ENCODE measurements around the gene DLST. TPM values are rescaled to one million over a fixed set of nuclear protein-coding genes. Genes with fewer than 3 reads are reported as not detected.
"Not testable (repeated sequence)": the region's sequence is repeated elsewhere in the genome, so short reads cannot be mapped to it uniquely, and the experiment has no call there.

Gene DLST
- polyA plus RNA-seq, 3 donors = 112 to 135 (median 134) TPM

DNA sequence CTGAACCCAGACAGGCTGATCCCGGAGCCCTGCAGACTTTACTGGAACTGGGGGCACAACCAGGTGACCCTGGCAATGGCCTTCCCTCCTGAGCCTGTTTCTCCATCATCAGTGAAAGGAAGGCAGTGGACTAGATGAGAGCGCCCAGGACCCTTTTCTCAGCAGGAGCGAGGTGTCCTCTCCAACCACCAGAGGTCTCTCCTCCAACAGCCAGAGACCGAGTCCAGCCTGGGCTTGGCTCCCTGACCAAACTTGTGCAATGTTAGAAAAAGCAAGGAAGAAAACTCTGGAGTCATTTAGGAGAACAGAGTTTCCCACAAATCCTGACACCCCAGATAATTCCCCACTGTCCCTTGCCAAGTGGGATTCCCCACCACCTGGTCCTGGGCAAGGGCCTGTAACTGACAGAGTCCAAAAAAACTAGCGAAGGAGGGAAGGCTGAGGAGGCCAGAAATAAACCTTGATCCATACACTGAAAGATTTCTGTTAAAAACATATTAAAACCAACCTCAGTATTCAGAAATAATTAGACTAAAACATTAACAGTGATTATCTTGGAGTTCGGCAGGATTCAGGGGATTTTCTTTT is 32.4 kb downstream of the DLST start:
- peak; percentile 48 for DNase-seq

DNA sequence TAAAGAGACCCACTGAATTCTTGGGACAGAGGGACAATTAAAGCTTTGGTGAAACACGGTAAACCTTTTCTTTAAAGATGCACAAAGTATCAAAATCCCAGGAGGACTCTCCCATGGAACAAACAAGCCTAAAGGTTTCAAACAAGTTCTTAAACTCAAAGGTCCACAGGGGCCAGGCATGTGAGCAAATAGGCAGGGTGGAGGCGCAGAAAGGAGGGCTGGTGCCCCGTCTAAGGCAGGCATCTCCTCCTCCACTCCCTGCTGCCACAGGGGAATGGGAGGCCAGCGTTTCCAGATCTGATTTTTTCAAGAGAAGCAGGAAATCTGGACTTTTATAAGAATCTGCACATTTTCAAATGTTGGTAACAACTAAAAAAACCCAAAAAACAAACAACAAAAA is 33.7 kb downstream of the DLST start:
- no peak for DNase-seq

DNA sequence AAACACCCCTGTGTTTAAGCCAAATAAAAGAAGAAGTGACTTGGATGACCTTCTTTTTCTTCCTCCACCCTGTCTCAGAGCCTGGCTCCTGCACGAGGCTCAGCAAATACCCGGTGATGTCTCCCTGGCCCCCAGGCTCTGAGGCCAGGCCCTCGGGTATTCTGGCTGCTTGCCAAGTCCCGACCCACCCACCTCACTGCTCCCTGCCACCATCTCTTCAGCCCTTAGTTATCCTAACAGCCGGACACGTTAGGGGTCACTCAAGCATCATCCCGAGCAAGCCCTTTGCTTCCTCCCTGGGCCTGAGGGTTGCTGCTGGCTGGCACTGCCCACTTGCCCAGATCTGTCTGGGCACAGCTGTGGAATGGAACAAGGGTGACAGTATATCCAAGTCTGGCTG is 34.1 kb downstream of the DLST start:
- DNase-seq = no peak

DNA sequence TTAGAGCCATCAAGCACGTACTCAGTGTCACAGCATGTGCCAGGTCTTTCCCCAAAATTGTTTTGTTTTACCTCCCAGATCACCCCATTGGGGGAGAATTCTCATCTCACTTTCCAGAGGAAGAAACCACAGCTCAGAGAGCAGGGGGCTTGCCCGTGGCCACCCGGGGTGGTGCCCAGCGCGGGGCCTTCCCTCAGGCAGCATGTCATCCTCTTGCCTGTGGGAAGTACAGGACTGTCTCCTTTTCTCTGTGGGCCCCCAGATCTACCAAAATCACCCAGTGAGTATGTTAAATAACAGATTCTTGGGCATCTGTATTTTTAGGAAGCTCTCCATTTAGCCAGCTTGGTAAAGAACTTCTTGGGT is 35.4 kb downstream of the DLST start:
- DNase-seq = no peak

DNA sequence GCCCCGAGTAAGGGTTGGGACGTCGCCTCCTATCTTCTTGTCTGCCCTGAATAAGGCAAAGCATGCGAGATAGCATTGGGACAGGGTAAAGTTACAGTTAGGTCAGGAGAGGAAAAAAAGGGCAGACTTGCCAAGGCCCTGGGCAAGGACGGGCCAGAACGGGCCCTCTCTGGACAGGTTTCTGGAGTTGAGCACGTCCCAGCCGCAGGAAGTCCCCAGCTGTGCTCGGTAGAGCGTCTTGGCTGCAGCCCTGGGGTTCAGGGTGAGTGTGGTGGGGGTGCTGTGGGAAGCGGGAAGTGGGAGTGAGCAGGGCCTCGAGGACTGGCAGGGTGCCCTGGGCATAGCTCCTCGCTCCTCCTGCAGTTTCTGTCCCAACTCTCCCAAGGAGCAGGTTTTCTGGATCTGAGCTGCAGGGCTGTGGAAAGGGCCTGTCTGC is 35.9 kb downstream of the DLST start:
- no peak for DNase-seq

DNA sequence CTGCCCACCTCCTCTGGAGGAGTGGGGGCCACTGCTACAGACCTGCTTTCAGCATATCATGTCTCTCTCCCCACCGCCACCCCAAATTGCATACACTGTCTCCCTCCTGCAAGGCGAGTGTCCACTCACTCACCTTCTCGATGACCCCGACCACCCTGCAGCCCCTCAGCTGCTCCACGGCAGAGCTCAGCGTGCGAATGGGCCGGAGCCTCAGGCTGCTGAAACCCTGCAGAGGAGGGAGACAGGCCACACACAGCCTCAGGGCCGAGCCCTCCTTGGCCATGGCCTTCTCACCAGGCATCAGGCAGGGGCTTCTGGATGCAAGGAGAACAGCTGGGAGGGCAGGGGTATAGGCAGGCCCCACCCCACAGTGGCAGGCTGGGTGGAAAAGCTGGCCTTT is 36.7 kb downstream of the DLST start:
- DNase-seq = no peak

DNA sequence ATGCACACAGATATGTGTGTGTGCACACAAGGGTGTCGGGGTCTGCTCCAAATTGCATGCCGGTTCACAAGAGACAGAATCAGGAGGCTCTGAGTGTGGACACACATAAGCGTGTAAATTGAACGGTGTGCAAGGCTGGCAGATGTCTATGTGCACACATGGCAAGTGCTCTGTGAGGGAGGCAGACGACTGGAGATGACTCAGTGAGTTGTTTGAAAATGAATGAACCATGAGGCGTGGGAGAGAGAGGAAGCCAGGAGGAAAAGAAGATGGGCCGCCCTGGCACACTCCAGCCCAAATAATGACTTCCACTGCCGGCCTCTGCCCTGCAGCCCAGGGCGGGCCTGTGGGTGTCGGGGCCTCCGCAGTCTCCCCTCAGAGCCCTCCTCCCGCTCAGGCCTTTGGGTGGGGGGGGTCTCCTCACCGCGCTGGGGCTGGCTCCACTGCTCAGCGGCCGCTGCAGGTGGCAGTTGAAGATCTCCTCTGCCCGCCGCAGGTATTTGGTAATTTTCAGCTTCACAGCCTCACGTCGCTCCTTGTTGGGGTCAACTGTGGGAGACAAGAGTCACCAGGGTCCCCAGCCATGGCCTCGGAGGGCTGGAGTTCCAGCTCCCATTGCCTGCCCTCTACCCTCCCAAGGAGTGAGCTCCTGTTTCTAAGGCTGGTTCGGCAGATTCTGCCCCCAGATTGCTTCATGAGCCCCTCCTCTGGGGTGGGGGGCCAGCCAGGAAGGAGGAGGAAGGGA is 37.9 kb downstream of the DLST start:
- DNase-seq = no peak

DNA sequence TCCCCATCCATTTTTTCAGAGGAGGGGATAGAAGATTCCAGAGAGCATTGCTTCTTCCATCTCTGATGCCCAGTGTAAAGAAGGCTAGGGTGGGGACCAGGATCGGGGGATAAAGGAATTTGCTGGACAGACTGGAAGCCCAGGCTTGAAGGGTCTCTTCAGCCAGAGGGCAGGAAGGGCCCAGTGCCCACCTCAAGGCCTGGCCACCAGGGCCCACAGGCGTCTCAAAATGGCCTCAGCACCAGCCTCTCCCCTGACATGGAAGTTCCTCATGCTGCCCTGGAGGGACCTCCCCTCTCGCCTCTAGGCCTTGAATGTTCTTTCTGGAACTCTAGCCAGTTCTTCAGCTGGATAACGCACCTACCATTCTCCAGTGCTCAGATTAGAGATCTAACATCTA is 38.6 kb downstream of the DLST start:
- DNase-seq = no peak

DNA sequence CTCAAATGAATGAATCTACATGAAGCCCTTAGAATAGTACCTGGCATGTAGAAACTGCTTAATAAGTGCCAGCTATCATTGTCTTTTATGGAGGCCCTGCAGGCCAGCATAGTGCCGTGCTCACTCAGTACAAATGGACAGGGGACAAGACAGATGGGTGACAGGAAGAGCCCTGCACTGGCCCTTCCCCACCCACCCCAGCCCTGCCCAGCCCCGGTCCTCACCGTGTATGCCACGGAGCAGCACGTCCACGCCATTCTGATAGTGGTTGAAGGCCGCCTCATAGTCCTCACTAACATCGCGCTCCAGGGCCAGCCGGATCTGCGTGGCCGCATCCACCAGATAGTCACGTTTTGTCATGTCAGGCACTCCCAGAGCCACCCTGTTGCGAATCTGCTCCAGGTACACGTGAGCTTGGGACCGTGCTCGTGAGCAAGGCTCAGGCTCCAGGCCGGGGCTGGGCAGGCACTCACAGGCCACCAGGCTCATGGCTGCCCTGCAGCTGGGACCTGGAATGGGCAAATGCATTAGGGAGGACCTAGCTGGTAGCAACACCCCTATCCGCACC is 39.4 kb downstream of the DLST start:
- DNase-seq = no peak

DNA sequence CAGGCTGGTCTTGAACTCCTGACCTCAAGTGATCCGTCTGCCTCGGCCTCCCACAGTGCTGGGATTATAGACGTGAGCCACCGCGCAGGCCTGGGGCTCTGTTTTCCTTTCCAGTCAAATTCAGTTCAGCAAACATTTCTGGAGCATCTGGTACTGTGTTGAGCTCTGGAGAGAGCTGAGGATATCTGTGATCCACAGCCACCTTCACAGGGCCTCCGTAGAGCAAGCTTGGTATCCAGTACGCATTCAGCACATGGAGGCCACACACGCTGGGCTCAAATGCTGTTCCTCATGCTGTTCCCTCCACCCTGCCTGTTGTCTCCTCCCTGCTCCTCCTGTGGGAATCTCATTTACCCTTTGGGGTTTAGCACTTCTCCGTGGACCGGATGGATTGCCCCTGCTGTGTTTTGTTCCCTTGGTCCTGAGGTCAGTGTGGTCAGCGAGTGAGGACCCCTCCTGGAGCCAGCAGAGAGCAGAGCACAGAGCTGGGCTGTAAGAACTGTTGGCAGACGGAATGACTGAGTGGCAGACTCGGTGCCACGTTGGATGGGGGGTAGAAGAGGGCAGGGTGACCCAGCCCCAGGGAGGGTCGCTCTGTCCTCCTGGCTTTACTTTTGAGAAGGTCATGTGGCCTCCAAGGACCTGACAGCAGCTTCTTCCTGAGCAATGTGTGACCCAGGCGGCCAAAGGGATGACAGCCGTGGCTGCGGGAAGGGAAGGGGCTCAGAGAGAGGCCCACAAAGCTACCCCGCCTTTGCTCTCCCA is 40.5 kb downstream of the DLST start:
- no peak for DNase-seq

DNA sequence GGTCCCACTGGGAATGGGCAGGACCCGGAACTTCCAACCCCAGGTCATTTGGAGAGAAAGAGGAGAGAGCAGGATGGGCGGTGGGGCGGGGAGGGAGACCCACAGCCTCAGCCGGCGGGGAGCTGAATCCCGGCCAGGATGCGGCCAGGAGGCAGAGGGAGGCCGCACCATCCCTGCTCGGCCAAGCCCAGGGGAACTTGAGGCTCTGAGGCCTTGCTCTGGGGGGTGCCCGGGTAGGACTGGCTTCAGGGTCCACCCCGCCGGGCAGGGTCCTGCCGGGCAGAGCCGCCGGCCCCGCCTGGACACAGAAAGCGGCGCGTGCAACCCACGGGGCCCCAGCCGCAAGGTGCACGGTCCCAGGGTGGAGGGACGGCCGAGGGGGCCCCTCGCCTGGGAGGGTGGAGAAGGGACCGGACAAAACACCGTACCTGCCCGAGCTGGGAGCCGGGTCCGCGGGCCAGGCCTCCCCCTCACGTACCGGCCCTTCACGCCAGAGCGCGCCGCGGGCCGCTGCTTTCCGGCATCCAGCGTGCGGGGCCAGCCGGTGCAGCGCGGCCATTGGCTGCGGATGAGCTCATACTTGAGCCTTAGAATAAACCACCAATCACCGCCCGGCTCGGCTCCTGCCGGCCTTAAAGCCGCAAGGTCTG is 41.2 kb downstream of the DLST start, which contains the start of gene RPS6KL1:
Gene RPS6KL1, minus strand, starts transcription at position 509 of the 650 bp plus-strand sequence. CDS start 1,719 bp downstream, outside the sequence.
- peak; percentile 82 for DNase-seq

DNA sequence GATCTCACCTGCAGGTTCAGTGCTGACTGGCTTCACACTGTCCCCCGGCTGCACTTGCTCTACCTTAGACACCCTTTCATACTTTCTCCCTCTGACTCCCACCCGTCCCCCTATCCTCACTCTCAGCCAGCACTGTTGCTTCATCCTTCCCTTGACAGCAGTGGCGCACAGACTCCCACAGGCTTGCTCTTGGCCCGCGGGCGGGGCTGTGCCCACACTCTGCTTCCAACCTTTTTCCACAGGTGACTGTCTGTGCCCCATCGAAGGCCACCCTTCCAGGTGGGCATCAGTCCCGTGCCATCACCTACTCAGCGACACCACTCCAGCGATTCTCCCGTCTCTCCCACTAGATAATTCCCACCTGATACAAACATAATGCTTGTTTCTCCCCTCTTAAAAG is 42.3 kb downstream of the DLST start:
- no peak for DNase-seq

DNA sequence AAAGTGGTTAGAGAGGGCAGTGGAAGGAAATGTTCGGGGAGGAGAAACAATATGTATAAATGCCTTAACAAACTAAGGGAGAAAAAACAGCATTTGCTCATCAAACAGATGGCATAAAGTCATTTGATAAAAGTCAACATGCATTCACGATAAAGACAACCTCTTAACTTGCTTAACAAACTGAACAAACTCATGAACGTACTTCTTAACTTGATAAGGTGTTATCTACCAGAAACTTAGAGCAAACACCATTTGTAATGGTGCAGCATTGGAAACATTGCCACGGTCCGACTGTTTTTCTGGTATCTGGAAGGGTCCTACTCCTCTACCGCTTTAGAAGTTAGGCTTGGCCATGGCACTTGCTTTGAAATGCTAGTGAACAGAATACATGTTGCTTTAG is 45.5 kb downstream of the DLST start:
- no peak for DNase-seq

DNA sequence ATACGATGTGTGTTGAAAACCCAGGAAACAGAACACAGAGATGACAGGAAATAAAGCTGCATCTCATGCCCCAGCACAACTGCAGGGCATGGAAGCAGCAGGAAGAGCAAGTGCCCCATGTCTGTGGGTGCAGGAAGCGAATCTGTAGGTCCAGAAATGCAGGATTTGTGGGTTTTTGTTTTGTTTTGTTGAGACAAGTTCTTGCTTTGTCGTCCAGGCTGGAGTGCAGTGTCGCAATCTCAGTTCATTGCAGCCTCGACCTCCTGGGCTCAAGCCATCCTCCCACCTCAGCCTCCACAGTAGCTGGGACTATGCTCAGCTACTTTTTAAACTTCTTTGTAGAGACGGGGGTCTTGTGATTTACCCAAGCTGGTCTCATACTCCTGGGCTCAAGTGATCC is 47.5 kb downstream of the DLST start:
- no peak for DNase-seq

DNA sequence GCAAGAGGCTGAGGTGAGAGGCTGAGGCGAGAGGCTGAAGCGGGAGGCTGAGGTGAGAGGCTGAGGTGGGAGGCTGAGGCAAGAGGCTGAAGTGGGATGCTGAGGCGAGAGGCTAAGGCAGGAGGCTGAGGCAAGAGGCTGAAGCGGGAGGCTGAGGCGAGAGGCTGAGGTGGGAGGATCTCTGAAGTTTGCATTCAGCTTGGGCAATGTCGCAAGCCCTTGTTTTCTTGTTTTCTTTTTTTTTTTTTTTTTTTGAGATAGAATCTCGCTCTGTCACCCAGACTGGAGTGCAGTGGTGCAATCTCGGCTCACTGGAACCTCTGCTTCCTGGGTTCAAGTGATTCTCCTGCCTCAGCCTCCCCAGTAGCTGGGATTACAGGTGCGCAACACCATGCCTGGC is 50.0 kb downstream of the DLST start:
- not testable (repeated sequence) for DNase-seq

DNA sequence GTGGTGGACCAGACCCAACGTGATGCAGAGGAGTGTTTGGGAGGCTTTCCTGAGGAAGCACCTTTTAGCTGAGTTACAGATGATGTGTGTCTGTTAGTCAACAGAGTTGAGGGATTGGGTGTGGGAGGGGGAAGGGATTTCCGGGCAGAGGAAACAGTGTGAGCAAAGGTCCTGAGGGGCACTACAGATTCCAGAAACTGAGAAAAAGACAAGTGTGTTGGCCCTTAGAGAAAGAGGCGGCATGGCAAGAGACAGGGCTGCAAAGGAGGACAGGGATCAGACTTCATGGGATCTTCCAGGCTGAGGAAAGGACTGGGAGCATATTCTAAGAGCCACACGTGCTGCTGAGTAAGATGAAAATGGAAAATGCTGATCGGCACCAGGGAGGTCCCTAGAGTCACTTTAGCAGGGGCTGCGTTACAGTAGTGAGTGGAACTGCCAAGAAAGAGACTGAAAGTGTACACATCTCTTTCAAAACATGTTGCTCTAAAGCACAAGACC is 50.7 kb downstream of the DLST start:
- no peak for DNase-seq

DNA sequence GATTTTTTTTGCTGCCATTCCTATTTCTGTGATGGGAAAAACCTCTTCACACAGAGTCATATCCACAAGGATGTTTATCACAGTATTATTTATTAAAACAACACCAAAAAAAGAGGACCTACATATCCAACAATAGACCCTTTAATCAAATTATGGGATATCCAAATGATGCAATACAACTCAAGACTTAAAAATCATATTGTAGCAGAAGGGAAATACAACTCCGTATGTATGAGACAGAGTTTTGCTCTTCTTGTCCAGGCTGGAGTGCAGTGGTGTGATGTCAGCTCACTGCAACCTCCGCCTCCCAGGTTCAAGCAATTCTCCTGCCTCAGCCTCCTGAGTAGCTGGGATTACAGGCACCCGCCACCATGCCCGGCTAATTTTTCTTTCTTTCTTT is 51.2 kb downstream of the DLST start:
- DNase-seq = not testable (repeated sequence)

DNA sequence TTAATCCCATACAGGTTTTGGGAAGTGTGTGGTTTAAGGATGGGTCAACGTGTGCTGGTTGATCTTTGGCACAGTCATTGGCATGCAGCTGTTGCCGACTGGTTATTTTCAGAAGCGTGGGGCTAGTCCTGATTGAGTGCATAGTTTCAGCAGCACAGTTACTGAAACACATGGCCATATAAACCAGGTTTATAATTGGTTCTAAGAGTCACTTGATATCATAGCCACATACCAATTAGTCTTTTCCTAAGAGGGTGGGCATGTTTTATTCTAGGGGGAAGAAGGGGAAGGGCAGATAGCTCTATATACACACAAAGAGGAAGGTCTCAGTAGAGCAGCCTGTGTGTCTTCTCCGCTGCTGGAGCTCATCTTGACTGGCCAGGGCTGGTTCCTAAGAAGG is 52.3 kb downstream of the DLST start:
- DNase-seq = no peak

DNA sequence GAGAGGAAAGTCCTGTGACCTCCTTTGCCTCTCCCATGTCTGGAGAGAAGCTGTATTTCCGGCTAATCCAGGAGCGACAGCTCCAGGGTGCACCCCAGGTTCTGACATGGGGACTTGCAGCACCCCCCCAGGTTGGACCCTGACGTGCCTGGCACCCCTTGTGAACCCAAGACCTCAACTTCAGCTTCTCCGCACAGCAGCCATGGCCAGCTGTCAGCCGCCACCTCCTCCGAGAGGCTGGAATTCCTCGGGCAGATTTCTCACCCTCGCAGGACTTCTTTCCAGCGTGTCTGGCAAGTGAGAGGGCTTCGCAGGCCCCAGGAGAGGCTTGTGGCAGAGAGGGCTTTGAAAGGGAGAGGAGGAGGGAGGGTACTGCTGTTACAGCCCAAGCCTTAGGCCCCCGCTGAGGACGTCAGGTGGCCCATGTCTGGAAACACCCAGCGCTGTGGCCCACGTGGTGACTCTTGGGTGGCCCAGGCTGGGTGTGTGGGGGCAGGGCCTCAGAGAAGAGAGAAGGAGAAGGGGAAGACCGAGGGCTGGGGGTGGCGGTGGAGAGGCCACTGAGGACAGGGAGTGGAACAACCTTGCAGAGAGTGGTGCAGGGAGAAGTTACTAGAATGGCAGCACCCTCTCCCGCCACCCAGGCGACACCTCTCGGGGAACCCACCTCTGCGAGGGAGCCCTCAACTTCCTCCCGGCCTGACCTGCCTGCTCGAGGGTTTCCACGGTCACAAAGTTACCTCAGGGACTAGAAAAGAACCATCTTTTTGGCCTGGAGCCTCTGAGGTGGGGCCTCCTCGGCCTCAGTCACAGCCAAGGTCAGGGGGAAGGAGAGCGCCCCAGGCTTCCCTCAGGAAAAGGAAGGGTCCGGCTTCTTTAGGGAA is 53.0 kb downstream of the DLST start:
- no peak for DNase-seq

DNA sequence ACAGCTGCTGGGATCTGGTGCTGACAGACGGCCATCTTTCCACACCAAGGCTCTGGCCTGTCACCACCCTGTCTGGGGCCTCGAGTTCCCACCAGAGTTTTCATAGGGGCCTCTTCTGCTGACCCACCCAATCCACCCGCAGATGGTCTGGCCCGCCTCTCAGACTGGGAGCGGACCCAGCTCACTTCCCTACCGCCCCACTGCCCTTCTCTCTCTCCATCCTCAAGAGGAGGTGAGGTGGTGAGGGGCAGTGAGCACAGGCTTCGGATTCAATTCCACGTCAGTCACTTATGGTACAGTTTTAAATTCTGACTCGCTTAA is 53.6 kb downstream of the DLST start:
- DNase-seq = no peak

DNA sequence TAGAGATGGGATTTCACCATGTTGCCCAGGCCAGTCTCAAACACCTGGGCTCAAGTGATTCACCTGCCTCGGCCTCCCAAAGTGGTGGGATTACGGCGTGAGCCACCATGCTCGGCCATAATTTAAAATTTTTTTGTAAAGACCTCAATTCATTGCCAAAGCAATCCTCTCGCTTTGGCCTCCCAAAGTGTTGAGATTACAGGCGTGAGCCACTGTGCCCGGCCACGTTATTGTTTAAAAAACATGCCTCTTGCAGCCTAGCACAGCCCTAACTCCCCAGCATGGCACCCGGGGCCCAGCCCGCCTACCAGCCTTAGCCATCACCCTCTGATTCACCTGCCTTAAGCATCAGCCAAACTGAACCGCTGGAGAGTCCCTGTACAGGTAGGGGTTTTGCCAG is 54.4 kb downstream of the DLST start:
- no peak for DNase-seq

Data from renal pelvis (tissue), 4 donors.